ENCODE data around the gene KRT2. TPM values are rescaled to one million over a fixed set of nuclear protein-coding genes. Genes with fewer than 3 reads are reported as not detected.

KRT2 gene
- total and polyA plus RNA-seq, 9 of the 15 experiments (the other 6 are each of a cell fraction or from before 2014, with no cell fraction given): 0.03 to 0.69 (median 0.07) TPM; not detected in 2

DNA sequence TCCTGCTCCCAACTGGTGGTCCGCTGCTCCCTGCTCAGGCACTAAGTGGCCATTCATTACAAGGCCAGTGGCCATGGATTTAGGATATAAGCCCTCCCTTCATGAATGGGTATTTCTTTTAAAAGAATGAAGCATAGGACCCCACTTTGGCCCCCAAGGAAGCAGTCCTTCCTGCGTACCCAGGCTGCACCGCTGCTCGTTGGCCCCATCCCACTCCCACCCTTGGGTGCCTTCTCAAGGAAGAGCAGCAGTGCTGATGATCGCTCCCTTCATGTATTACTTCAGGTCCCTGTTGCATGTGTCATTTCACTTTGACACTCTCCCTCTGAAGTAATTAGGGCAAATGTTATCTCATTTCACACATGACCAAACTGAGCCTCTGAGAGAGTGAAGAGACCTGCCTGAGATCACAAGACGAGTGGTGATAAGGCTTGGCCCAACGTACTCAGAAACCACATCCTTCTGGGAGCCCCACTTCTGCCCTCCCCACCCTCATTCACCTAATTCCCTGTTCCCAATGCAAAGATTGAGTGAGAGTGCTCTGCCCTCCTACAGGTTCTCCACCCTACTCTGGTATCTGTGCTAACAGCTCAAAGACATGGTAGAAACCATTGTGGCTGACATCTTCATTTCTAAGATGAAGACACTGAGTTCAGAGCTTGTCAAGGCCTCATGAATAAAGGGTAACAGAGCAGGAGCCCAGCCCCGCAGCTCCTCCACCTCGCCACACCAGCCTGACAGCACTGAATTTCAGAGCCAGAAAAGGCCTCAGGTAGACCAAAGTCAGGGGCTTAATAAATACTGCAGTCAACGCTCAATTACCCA is 10.3 kb upstream of the KRT2 start (continued):
- TF ChIP-seq BHLHE40 (IDR thresholded peaks at IDR 0.05; ENCODE audit: low read length) (peak; percentile 92), ZNF583 (CRISPR knock-in tag; IDR thresholded peaks at IDR 0.05) (peak; percentile 37), NCOA1 (IDR thresholded peaks at IDR 0.05; ENCODE audit: low read depth) (peak; percentile 93), CBX2 (IDR thresholded peaks at IDR 0.05; ENCODE audit: insufficient read depth, low read length, poor library complexity, severe bottlenecking) (no peak), ARID2 (IDR thresholded peaks at IDR 0.05) (no peak), PRMT5 (CRISPR knock-in tag; IDR thresholded peaks at IDR 0.05) (no peak), CBFB (CRISPR knock-in tag; IDR thresholded peaks at IDR 0.05) (peak; percentile 96), TAF9B (IDR thresholded peaks at IDR 0.05; ENCODE audit: partially characterized antibody) (no peak), NFE2L1 (tag; IDR thresholded peaks at IDR 0.05; ENCODE audit: borderline replicate concordance, low read depth) (no peak; the same call in 1 of the 2 replicates)
- TF ChIP-seq, protein P1, sequence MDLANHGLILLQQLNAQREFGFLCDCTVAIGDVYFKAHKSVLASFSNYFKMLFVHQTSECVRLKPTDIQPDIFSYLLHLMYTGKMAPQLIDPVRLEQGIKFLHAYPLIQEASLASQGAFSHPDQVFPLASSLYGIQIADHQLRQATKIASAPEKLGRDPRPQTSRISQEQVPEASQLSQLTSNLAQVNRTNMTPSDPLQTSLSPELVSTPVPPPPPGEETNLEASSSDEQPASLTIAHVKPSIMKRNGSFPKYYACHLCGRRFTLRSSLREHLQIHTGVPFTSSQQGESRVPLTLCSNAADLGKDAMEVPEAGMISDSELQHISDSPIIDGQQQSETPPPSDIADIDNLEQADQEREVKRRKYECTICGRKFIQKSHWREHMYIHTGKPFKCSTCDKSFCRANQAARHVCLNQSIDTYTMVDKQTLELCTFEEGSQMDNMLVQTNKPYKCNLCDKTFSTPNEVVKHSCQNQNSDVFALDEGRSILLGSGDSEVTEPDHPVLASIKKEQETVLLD (IDR thresholded peaks at IDR 0.05): peak; percentile 35; the same call in 1 of the 2 replicates
- TF ChIP-seq, protein P2, sequence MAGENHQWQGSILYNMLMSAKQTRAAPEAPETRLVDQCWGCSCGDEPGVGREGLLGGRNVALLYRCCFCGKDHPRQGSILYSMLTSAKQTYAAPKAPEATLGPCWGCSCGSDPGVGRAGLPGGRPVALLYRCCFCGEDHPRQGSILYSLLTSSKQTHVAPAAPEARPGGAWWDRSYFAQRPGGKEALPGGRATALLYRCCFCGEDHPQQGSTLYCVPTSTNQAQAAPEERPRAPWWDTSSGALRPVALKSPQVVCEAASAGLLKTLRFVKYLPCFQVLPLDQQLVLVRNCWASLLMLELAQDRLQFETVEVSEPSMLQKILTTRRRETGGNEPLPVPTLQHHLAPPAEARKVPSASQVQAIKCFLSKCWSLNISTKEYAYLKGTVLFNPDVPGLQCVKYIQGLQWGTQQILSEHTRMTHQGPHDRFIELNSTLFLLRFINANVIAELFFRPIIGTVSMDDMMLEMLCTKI (IDR thresholded peaks at IDR 0.05; ENCODE audit: partially characterized antibody): no peak
- TF ChIP-seq, protein P3, sequence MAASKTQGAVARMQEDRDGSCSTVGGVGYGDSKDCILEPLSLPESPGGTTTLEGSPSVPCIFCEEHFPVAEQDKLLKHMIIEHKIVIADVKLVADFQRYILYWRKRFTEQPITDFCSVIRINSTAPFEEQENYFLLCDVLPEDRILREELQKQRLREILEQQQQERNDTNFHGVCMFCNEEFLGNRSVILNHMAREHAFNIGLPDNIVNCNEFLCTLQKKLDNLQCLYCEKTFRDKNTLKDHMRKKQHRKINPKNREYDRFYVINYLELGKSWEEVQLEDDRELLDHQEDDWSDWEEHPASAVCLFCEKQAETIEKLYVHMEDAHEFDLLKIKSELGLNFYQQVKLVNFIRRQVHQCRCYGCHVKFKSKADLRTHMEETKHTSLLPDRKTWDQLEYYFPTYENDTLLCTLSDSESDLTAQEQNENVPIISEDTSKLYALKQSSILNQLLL (CRISPR knock-in tag; IDR thresholded peaks at IDR 0.05; ENCODE audit: borderline replicate concordance): no peak
- TF ChIP-seq, protein P4, sequence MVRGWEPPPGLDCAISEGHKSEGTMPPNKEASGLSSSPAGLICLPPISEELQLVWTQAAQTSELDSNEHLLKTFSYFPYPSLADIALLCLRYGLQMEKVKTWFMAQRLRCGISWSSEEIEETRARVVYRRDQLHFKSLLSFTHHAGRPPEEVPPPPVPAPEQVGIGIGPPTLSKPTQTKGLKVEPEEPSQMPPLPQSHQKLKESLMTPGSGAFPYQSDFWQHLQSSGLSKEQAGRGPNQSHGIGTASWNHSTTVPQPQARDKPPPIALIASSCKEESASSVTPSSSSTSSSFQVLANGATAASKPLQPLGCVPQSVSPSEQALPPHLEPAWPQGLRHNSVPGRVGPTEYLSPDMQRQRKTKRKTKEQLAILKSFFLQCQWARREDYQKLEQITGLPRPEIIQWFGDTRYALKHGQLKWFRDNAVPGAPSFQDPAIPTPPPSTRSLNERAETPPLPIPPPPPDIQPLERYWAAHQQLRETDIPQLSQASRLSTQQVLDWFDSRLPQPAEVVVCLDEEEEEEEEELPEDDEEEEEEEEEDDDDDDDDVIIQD (CRISPR knock-in tag; IDR thresholded peaks at IDR 0.05): peak; percentile 49; the same call in 1 of the 2 replicates
- TF ChIP-seq, protein P5, sequence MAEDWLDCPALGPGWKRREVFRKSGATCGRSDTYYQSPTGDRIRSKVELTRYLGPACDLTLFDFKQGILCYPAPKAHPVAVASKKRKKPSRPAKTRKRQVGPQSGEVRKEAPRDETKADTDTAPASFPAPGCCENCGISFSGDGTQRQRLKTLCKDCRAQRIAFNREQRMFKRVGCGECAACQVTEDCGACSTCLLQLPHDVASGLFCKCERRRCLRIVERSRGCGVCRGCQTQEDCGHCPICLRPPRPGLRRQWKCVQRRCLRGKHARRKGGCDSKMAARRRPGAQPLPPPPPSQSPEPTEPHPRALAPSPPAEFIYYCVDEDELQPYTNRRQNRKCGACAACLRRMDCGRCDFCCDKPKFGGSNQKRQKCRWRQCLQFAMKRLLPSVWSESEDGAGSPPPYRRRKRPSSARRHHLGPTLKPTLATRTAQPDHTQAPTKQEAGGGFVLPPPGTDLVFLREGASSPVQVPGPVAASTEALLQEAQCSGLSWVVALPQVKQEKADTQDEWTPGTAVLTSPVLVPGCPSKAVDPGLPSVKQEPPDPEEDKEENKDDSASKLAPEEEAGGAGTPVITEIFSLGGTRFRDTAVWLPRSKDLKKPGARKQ (CRISPR knock-in tag; IDR thresholded peaks at IDR 0.05): no peak

All from K562 (cell line).